Measurements from ENCODE around the gene WDR20.

DNA sequence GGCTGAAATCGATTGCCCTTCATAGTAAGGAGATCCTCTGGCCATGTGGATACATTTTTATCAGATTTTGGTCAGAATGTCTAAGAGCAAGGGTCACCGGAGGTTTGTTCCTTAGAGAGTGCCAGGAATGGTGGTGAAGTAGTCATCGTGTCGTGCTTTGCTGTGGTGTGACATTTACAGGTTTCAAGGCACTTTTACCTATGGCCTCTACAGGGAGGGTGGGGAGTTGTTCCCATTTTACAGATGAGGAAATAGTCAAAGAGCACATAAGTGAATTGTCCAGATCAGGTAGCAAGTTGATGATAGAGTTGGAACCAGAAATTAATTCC, 57.2 kb downstream of the WDR20 start:
- TF ChIP-seq EZH2phosphoT487 (IDR thresholded peaks at IDR 0.05; ENCODE audit: insufficient read depth, low read depth) (no peak), EZH2 (IDR thresholded peaks at IDR 0.05; ENCODE audit: insufficient read depth, poor library complexity, severe bottlenecking) (no peak)

All from GM23248 (cell line).